Caco-2 (cell line): ENCODE results near the gene ZC3HAV1L. TPM values are rescaled to one million over a fixed set of nuclear protein-coding genes. Genes with fewer than 3 reads are reported as not detected.

Experiments
- BruUV-seq: library from RNA; stranded (reverse); fragments of 400-500 nt; replicated peaks from 2 replicates; lab custom pipeline; 2021; lab: Mats Ljungman, UMichigan
- CTCF ChIA-PET: fragments of 300-600 bp; sonication (Branson Sonifier 250); formaldehyde crosslinking; loops from one replicate; lab custom pipeline; 2022; ENCODE audit warnings: antibody characterized with exemption; lab: Charles Lee
- POLR2A ChIA-PET: fragments of 300-600 bp; sonication (Branson Sonifier 250); formaldehyde crosslinking; loops from one replicate; lab custom pipeline; 2022; ENCODE audit warnings: antibody characterized with exemption; lab: Charles Lee
- DNase-seq, 2 experiments: peaks; one replicate each; pipeline versions ENCODE4 v3.0.0 to v3.0.0-alpha.2; 2020 to 2022
- H3K27me3 ChIP-seq: replicated peaks from 2 replicates; pipeline ENCODE4 v1.6.0; 2011; ENCODE audit warnings: low read length; ENCODE audit not compliant: control insufficient read depth, insufficient read depth
- H3K36me3 ChIP-seq: 2 replicates; pipeline ENCODE4 v1.5.1; 2011; ENCODE audit warnings: low read length; ENCODE audit not compliant: control insufficient read depth, insufficient read depth
- H3K4me1 ChIP-seq: fragments of 250-450 bp; sonication (Bioruptor Pico); 2 replicates; pipeline ENCODE4 v1.5.1; 2020; ENCODE audit warnings: mild to moderate bottlenecking
- H3K4me3 ChIP-seq: 2 replicates; pipeline ENCODE4 v1.5.1; 2011; ENCODE audit warnings: low read depth, mild to moderate bottlenecking, control low read depth, low read length
- H3K9me3 ChIP-seq: fragments of 250-450 bp; sonication (Bioruptor Pico); 2 replicates; pipeline ENCODE4 v1.5.1; 2020; ENCODE audit warnings: mild to moderate bottlenecking, moderate library complexity
- H3K27ac Mint-ChIP-seq: one replicate; pipeline ENCODE4 v1.8.0; 2022; ENCODE audit warnings: mixed read lengths; ENCODE audit not compliant: unreplicated experiment
- H3K27me3 Mint-ChIP-seq: one replicate; pipeline ENCODE4 v1.8.0; 2022; ENCODE audit warnings: mixed read lengths; ENCODE audit not compliant: insufficient read depth, unreplicated experiment
- H3K36me3 Mint-ChIP-seq: one replicate; pipeline ENCODE4 v1.8.0; 2022; ENCODE audit warnings: mild to moderate bottlenecking, mixed read lengths; ENCODE audit not compliant: insufficient read depth, unreplicated experiment
- H3K4me1 Mint-ChIP-seq: one replicate; pipeline ENCODE4 v1.8.0; 2022; ENCODE audit warnings: low read depth, mixed read lengths; ENCODE audit not compliant: unreplicated experiment
- H3K4me3 Mint-ChIP-seq: one replicate; pipeline ENCODE4 v1.8.0; 2022; ENCODE audit warnings: mild to moderate bottlenecking, moderate library complexity, mixed read lengths; ENCODE audit not compliant: unreplicated experiment
- H3K9me3 Mint-ChIP-seq: one replicate; pipeline ENCODE4 v1.8.0; 2022; ENCODE audit warnings: mixed read lengths; ENCODE audit not compliant: unreplicated experiment
- CTCF ChIP-seq, 2 experiments: fragments of 200-600 bp in 1 of 2; IDR thresholded peaks; 1 replicate in 1 of 2; 2 replicates in 1 of 2; pipeline versions ENCODE4 v1.5.1 to v1.8.0; 2011 to 2022; ENCODE audit warnings: antibody characterized with exemption in 1 of 2, control low read depth in 1 of 2, inconsistent platforms in 1 of 2, low read depth in 1 of 2, low read length in 1 of 2, mild to moderate bottlenecking in 1 of 2, moderate library complexity in 1 of 2; ENCODE audit not compliant: insufficient read depth in 1 of 2, severe bottlenecking in 1 of 2, unreplicated experiment in 1 of 2
- intact Hi-C: fragments of 100-400 bp; cut with micrococcal nuclease; formaldehyde crosslinking; loops from one replicate; pipeline ENCODE4 v1.10.0; 2022; ENCODE audit not compliant: unreplicated experiment
- total RNA-seq: library from RNA; stranded (reverse); gene quantifications from 2 replicates; pipeline ENCODE4 v1.2.3, GENCODE V29; 2022

The ZC3HAV1L gene
- total RNA-seq, 1 experiment from 2014 or later, result 24.6 TPM

DNA sequence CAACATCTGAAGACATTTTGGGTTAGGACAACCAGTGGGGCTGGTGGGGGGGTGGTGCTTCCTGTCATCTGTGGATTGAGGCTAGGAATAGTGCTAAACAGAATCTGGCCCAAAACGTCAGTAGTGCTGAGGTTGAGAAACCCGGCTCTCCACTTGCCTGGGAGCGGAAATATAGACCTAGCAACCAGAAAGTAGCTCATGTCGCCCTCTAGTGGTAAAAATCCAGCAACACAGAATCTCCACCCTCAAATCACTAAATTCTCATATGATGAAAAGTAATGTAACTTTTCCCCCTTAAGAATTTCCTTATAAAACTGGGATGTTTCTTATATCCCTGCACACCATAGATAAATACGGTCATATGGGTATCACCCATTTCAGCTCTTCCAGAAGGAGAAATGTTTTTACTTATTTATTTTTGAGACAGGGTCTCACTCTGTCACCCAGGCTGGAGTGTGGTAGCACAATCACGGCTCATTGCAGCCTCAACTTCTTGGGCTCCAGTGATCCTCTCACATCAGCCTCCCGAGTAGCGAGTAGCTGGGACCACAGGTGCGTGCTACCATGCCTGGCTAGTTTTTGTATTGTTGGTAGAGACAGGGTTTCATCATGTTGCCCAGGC, 39.3 kb upstream of the ZC3HAV1L start:
- intact Hi-C loops, result loop anchor here (1.0 to 2.0 kb wide), 3 partner anchors 34 to 189 kb away; partner anchors contain the start of gene ZC3HAV1
- Histone ChIP-seq H3K36me3 (no peaks in the 10 kb centered on the region), H3K27me3 (no peaks in the 10 kb centered on the region), H3K9me3 (no peaks in the 10 kb centered on the region), H3K4me1 (no peaks in the 10 kb centered on the region), H3K4me3 (no peak overlapping the region)
- no peak overlapping the region for H3K27ac Mint-ChIP-seq
- no peak overlapping the region for H3K4me3 Mint-ChIP-seq
- POLR2A ChIA-PET, result no interaction called here
- no peaks in the 10 kb centered on the region for H3K9me3 Mint-ChIP-seq
- CTCF ChIA-PET, result interaction anchor here (0.6 to 2.3 kb wide), 18 partner anchors 9 to 307 kb away, joined by 3 to 18 read pairs (median 4); a partner anchor contains a TSS
- H3K27me3 Mint-ChIP-seq, result no peaks in the 10 kb centered on the region
- no peaks in the 10 kb centered on the region for H3K4me1 Mint-ChIP-seq
- no TSS peak for BruUV-seq
- peak; percentile 77 to 79 for TF ChIP-seq CTCF (IDR thresholded peaks at IDR 0.05; ENCODE audit: insufficient read depth in 1 of 2, low read depth in 1 of 2, low read length in 1 of 2, severe bottlenecking in 1 of 2, unreplicated experiment in 1 of 2)
- peak; percentile 64 to 77 for DNase-seq
- peaks cover 61% of the 10 kb centered on the region for H3K36me3 Mint-ChIP-seq

DNA sequence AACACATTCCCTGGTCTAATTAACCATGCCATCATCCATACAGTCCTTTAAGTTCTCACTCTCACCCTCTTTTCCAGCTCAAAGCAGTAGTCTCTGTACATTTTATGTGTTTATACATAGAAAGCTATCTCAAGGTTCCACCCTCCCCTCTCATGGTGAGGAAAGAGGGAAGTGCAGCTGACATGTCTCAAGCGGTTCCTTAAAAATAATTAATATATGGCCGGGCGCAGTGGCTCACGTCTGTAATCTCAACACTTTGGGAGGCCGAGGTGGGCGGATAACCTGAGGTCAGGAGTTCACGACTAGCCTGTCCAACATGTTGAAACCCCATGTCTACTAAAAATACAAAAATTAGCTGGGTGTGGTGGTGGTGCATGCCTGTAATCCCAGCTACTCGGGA, 37.0 kb upstream of the ZC3HAV1L start:
- intact Hi-C loops, result no loop called here
- Mint-ChIP-seq H3K27ac (no peak overlapping the region), H3K9me3 (no peaks in the 10 kb centered on the region), H3K36me3 (peaks cover 44% of the 10 kb centered on the region), H3K4me3 (no peak overlapping the region), H3K27me3 (no peaks in the 10 kb centered on the region), H3K4me1 (no peaks in the 10 kb centered on the region)
- H3K27me3 ChIP-seq, result no peaks in the 10 kb centered on the region
- DNase-seq, result no peak
- H3K9me3 ChIP-seq, result no peaks in the 10 kb centered on the region
- CTCF ChIA-PET, result no interaction called here
- no peaks in the 10 kb centered on the region for H3K4me1 ChIP-seq
- BruUV-seq, result no TSS peak
- no peak for TF ChIP-seq CTCF (IDR thresholded peaks at IDR 0.05; ENCODE audit: insufficient read depth in 1 of 2, low read depth in 1 of 2, low read length in 1 of 2, severe bottlenecking in 1 of 2, unreplicated experiment in 1 of 2)
- peaks cover 2% of the 10 kb centered on the region; the same call in 1 of the 2 replicates for H3K36me3 ChIP-seq
- POLR2A ChIA-PET, result no interaction called here
- H3K4me3 ChIP-seq, result no peak overlapping the region

- POLR2A ChIA-PET, result no interaction called here
- no peaks in the 10 kb centered on the region for H3K27me3 Mint-ChIP-seq
- DNase-seq, result no peak
- BruUV-seq, result no TSS peak
- Histone ChIP-seq H3K36me3 (peaks cover 2% of the 10 kb centered on the region; the same call in 1 of the 2 replicates), H3K27me3 (no peaks in the 10 kb centered on the region), H3K4me1 (no peaks in the 10 kb centered on the region), H3K4me3 (no peak overlapping the region), H3K9me3 (no peaks in the 10 kb centered on the region)
- H3K9me3 Mint-ChIP-seq, result no peaks in the 10 kb centered on the region
- intact Hi-C loops, result no loop called here
- no peaks in the 10 kb centered on the region for H3K4me1 Mint-ChIP-seq
- H3K36me3 Mint-ChIP-seq, result peaks cover 45% of the 10 kb centered on the region
- CTCF ChIA-PET, result no interaction called here
- H3K27ac Mint-ChIP-seq, result no peak overlapping the region
- no peak for TF ChIP-seq CTCF (IDR thresholded peaks at IDR 0.05; ENCODE audit: insufficient read depth in 1 of 2, low read depth in 1 of 2, low read length in 1 of 2, severe bottlenecking in 1 of 2, unreplicated experiment in 1 of 2)
- H3K4me3 Mint-ChIP-seq, result no peak overlapping the region
Observed at GRCh38 chr7:139071680-139072079, 35.8 kb upstream of the ZC3HAV1L start.
